Endodermal cell (in vitro differentiated cells): ENCODE measurements around the gene FLNC. TPM values are rescaled to one million over a fixed set of nuclear protein-coding genes. Genes with fewer than 3 reads are reported as not detected.

Experiments used
- DNase-seq: peaks from one replicate; pipeline ENCODE4 v3.0.0-alpha.2; 2017
- H3K27ac ChIP-seq: 2 replicates; pipeline ENCODE4 v1.5.1; 2013; ENCODE audit warnings: mild to moderate bottlenecking, low read depth, low read length, moderate library complexity
- H3K27me3 ChIP-seq: 2 replicates; pipeline ENCODE4 v1.6.1; 2013; ENCODE audit warnings: mild to moderate bottlenecking, low read length, moderate library complexity; ENCODE audit not compliant: insufficient read depth, control insufficient read depth, poor library complexity, severe bottlenecking
- H3K36me3 ChIP-seq: 2 replicates; pipeline ENCODE4 v1.7.0; 2013; ENCODE audit warnings: mild to moderate bottlenecking, low read length, moderate library complexity; ENCODE audit not compliant: control insufficient read depth, insufficient read depth
- H3K4me1 ChIP-seq: one replicate; pipeline ENCODE4 v1.7.0; 2013; ENCODE audit warnings: low read length; ENCODE audit not compliant: control insufficient read depth, insufficient read depth
- H3K4me3 ChIP-seq: 2 replicates; pipeline ENCODE4 v1.5.1; 2013; ENCODE audit warnings: mild to moderate bottlenecking, low read length, moderate library complexity
- H3K9ac ChIP-seq: 2 replicates; pipeline ENCODE4 v1.6.1; 2013; ENCODE audit warnings: mild to moderate bottlenecking, low read length, moderate library complexity; ENCODE audit not compliant: poor library complexity, severe bottlenecking; ENCODE audit errors: extremely low read depth
- H3K9me3 ChIP-seq: 2 replicates; pipeline ENCODE4 v1.6.1; 2013; ENCODE audit warnings: mild to moderate bottlenecking, low read length, moderate library complexity; ENCODE audit not compliant: control insufficient read depth
- H3K27ac Mint-ChIP-seq: 2 replicates; pipeline ENCODE4 v1.8.0; 2020; ENCODE audit warnings: mixed read lengths
- H3K27me3 Mint-ChIP-seq: 2 replicates; pipeline ENCODE4 v1.8.0; 2021; ENCODE audit warnings: mild to moderate bottlenecking, mixed read lengths; ENCODE audit not compliant: insufficient read depth
- H3K36me3 Mint-ChIP-seq: 2 replicates; pipeline ENCODE4 v1.8.0; 2020; ENCODE audit warnings: low read depth, mixed read lengths
- H3K4me1 Mint-ChIP-seq: 2 replicates; pipeline ENCODE4 v1.8.0; 2020; ENCODE audit warnings: mixed read lengths
- H3K4me3 Mint-ChIP-seq: 2 replicates; pipeline ENCODE4 v1.8.0; 2020; ENCODE audit warnings: mild to moderate bottlenecking, moderate library complexity, mixed read lengths
- H3K9me3 Mint-ChIP-seq: 2 replicates; pipeline ENCODE4 v1.8.0; 2020; ENCODE audit warnings: mild to moderate bottlenecking, mixed read lengths
- CTCF ChIP-seq: fragments of 200-600 bp; sonication (generic); conservative IDR thresholded peaks from 2 replicates; pipeline ENCODE4 v1.5.0; 2021; ENCODE audit warnings: antibody characterized with exemption, mild to moderate bottlenecking
- WGBS, 2 experiments: methylation state at CpG; one replicate each; pipeline versions ENCODE4 v1.1.5 to v1.1.7; 2013; ENCODE audit warnings: missing lambda C conversion rate in 2 of 2, mixed read lengths in 1 of 2; ENCODE audit not compliant: insufficient coverage in 1 of 2, insufficient read length in 1 of 2; 5-methylcytosine and 5-hydroxymethylcytosine counted together
- total RNA-seq, 2 donors: library from RNA; stranded (reverse); fragmentation: NEBNext Ultra II Directional in 1 of 2; extraction: Animal tissue kit (Norgen Biotek cat#: 25700) in 1 of 2; gene quantifications; 2 replicates in 1 of 2; 3 replicates in 1 of 2; pipeline ENCODE4 v1.2.1, GENCODE V29; 2021

FLNC gene
- total RNA-seq, 2 donors from 2014 or later, result 6.6 to 11.5 TPM

GRCh38 chr7:128876586-128876977, 46.4 kb downstream of the FLNC start:
- no peak overlapping the region for H3K27ac Mint-ChIP-seq
- Histone ChIP-seq H3K36me3 (no peaks in the 10 kb centered on the region), H3K27ac (no peak overlapping the region), H3K4me1 (no peaks in the 10 kb centered on the region), H3K4me3 (no peak overlapping the region), H3K9me3 (no peaks in the 10 kb centered on the region), H3K27me3 (no peaks in the 10 kb centered on the region), H3K9ac (no peak overlapping the region)
- DNase-seq, result no peak
- WGBS, 2 experiments, result 80 to 87% methylated on average over 1 to 5 of the region's 5 CpGs
- no peaks in the 10 kb centered on the region for H3K36me3 Mint-ChIP-seq
- no peak for TF ChIP-seq CTCF
- H3K9me3 Mint-ChIP-seq, result no peaks in the 10 kb centered on the region
- no peaks in the 10 kb centered on the region for H3K4me1 Mint-ChIP-seq
- H3K27me3 Mint-ChIP-seq, result peaks cover 8% of the 10 kb centered on the region
- H3K4me3 Mint-ChIP-seq, result no peak overlapping the region

GRCh38 chr7:128876978-128877755, 47.0 kb downstream of the FLNC start:
- 91 to 93% methylated on average over 27 to 32 of the region's 32 CpGs for WGBS, 2 experiments
- no peaks in the 10 kb centered on the region for H3K9me3 Mint-ChIP-seq
- no peak for TF ChIP-seq CTCF

GRCh38 chr7:128877756-128878120, 47.5 kb downstream of the FLNC start:
- H3K9ac ChIP-seq, result no peak overlapping the region
- H3K27me3 ChIP-seq, result no peaks in the 10 kb centered on the region
- H3K4me1 ChIP-seq, result no peaks in the 10 kb centered on the region
- Mint-ChIP-seq H3K4me1 (no peaks in the 10 kb centered on the region), H3K9me3 (no peaks in the 10 kb centered on the region), H3K4me3 (no peak overlapping the region), H3K27ac (no peak overlapping the region), H3K36me3 (no peaks in the 10 kb centered on the region), H3K27me3 (no peaks in the 10 kb centered on the region)
- no peak for TF ChIP-seq CTCF
- DNase-seq, result no peak
- H3K4me3 ChIP-seq, result no peak overlapping the region
- H3K9me3 ChIP-seq, result no peaks in the 10 kb centered on the region
- H3K36me3 ChIP-seq, result no peaks in the 10 kb centered on the region
- 88 to 93% methylated on average over 3 to 4 of the region's 4 CpGs for WGBS, 2 experiments
- H3K27ac ChIP-seq, result no peak overlapping the region

More at GRCh38 chr7:128876978-128877755, 47.0 kb downstream of the FLNC start:
- Mint-ChIP-seq H3K4me3 (no peak overlapping the region), H3K27ac (no peak overlapping the region), H3K4me1 (no peaks in the 10 kb centered on the region), H3K36me3 (no peaks in the 10 kb centered on the region), H3K27me3 (peaks cover 2% of the 10 kb centered on the region)
- Histone ChIP-seq H3K36me3 (no peaks in the 10 kb centered on the region), H3K27me3 (no peaks in the 10 kb centered on the region), H3K27ac (no peak overlapping the region), H3K4me3 (no peak overlapping the region), H3K4me1 (no peaks in the 10 kb centered on the region), H3K9me3 (no peaks in the 10 kb centered on the region), H3K9ac (no peak overlapping the region)
- DNase-seq, result no peak
